OCI-LY3 (cell line): ENCODE measurements around the gene ATP8A2.
A peak's percentile ranks its signal among the peaks of the same experiment; 100 is the strongest.
"Not testable (repeated sequence)": the region's sequence is repeated elsewhere in the genome, so short reads cannot be mapped to it uniquely, and the experiment has no call there.

Experiments used
- H2AFZ ChIP-seq: fragments of 200-600, 300-600 bp; shearing (Covaris generic); 2 replicates; pipeline ENCODE4 v1.6.0; 2014; ENCODE audit warnings: antibody characterized with exemption, low read depth, low read length
- H3K27ac ChIP-seq: fragments of 200-600, 300-600 bp; sonication (generic); 2 replicates; pipeline ENCODE4 v1.5.1; 2014; ENCODE audit warnings: mild to moderate bottlenecking, low read length, moderate library complexity, mixed read lengths
- H3K27me3 ChIP-seq: fragments of 200-600, 300-600 bp; sonication (generic); 2 replicates; pipeline ENCODE4 v1.6.1; 2014; ENCODE audit warnings: low read depth, low read length, mixed read lengths
- H3K36me3 ChIP-seq: fragments of 200-600, 300-600 bp; sonication (generic); replicated peaks from 2 replicates; pipeline ENCODE3; 2014; ENCODE audit warnings: low read depth, low read length, mixed read lengths
- H3K4me1 ChIP-seq: fragments of 300-600, 200-600 bp; sonication (generic); 2 replicates; pipeline ENCODE4 v1.6.1; 2014; ENCODE audit warnings: low read length, mixed read lengths
- H3K4me2 ChIP-seq: fragments of 200-600, 300-600 bp; sonication (generic); 2 replicates; pipeline ENCODE4 v1.6.1; 2014; ENCODE audit warnings: low read length, mixed read lengths
- H3K4me3 ChIP-seq: fragments of 300-600, 200-600 bp; sonication (generic); 2 replicates; pipeline ENCODE4 v1.5.1; 2014; ENCODE audit warnings: antibody characterized with exemption, mild to moderate bottlenecking, low read length, moderate library complexity
- H3K79me2 ChIP-seq: fragments of 300-600, 200-600 bp; shearing (Covaris generic); 2 replicates; pipeline ENCODE4 v1.6.1; 2014; ENCODE audit warnings: mild to moderate bottlenecking, low read length, mixed read lengths
- H3K9ac ChIP-seq: fragments of 300-600, 200-600 bp; shearing (Covaris generic); 2 replicates; pipeline ENCODE4 v1.6.0; 2014; ENCODE audit warnings: mild to moderate bottlenecking, low read length, moderate library complexity
- H3K9me3 ChIP-seq: fragments of 200-600, 300-600 bp; shearing (Covaris generic); 2 replicates; pipeline ENCODE4 v1.6.1; 2014; ENCODE audit warnings: low read length, mixed read lengths; ENCODE audit not compliant: insufficient read depth
- H4K20me1 ChIP-seq: fragments of 200-600, 300-600 bp; sonication (generic); 2 replicates; pipeline ENCODE4 v1.6.1; 2016; ENCODE audit warnings: low read length, mixed read lengths; ENCODE audit not compliant: insufficient read depth
- CTCF ChIP-seq: fragments of 200-600, 300-600 bp; sonication (generic); IDR thresholded peaks from 2 replicates; pipeline ENCODE4 v1.5.1; 2014; ENCODE audit warnings: antibody characterized with exemption, low read length, low read depth
- EZH2phosphoT487 ChIP-seq: fragments of 200-600 bp; shearing (Covaris generic); IDR thresholded peaks from 2 replicates; pipeline ENCODE4 v1.6.1; 2018; ENCODE audit warnings: antibody characterized with exemption, mixed run types, low read depth

The ATP8A2 gene

GRCh38 chr13:26071691-26072090, 699.9 kb downstream of the ATP8A2 start:
- no peak overlapping the region for H2AFZ ChIP-seq
- H3K27me3 ChIP-seq: 0 out of 2 replicates have a peak, but pooled peaks cover 7% of the 10 kb centered on the region
- no peak overlapping the region for H3K4me2 ChIP-seq
- no peaks in the 10 kb centered on the region for H4K20me1 ChIP-seq
- H3K79me2 ChIP-seq: no peaks in the 10 kb centered on the region
- no peak overlapping the region for H3K4me3 ChIP-seq
- no peak overlapping the region for H3K27ac ChIP-seq
- no peaks in the 10 kb centered on the region for H3K4me1 ChIP-seq
- no peaks in the 10 kb centered on the region for H3K9me3 ChIP-seq
- no peak overlapping the region for H3K9ac ChIP-seq
- no peaks in the 10 kb centered on the region for H3K36me3 ChIP-seq
- TF ChIP-seq CTCF: no peak

- H4K20me1 ChIP-seq, H3K4me3 ChIP-seq, H3K36me3 ChIP-seq, H3K27ac ChIP-seq, H3K9me3 ChIP-seq, H2AFZ ChIP-seq, H3K27me3 ChIP-seq, H3K79me2 ChIP-seq, H3K4me1 ChIP-seq, H3K9ac ChIP-seq: not testable (repeated sequence)
- peak overlapping the region; percentile 16 for H3K4me2 ChIP-seq
Observed at GRCh38 chr13:26072335-26072734, 700.6 kb downstream of the ATP8A2 start.

GRCh38 chr13:26074706-26075105, 702.9 kb downstream of the ATP8A2 start:
- Histone ChIP-seq H3K27ac (no peak overlapping the region), H2AFZ (no peak overlapping the region), H3K9me3 (no peaks in the 10 kb centered on the region), H4K20me1 (no peaks in the 10 kb centered on the region), H3K79me2 (no peaks in the 10 kb centered on the region), H3K4me2 (no peak overlapping the region), H3K4me1 (no peaks in the 10 kb centered on the region), H3K4me3 (no peak overlapping the region), H3K27me3 (0 out of 2 replicates have a peak, but pooled peaks cover 7% of the 10 kb centered on the region), H3K36me3 (no peaks in the 10 kb centered on the region), H3K9ac (no peak overlapping the region)
- no peak for TF ChIP-seq CTCF
- no peak for TF ChIP-seq EZH2phosphoT487
